Esophagus squamous epithelium (tissue), 5 donors: ENCODE results near the gene CNN1. TPM values are rescaled to one million over a fixed set of nuclear protein-coding genes. Genes with fewer than 3 reads are reported as not detected.

Experiments used
- DNase-seq: peaks from one replicate; lab custom pipeline; 2025; lab: John Stamatoyannopoulos, UW
- H3K27ac ChIP-seq, 4 donors: fragments of 200-600 bp; sonication (generic); one replicate each; pipeline ENCODE4 v1.5.1; 2016 to 2019; ENCODE audit warnings: mild to moderate bottlenecking in 1 of 4
- H3K27me3 ChIP-seq, 4 donors: fragments of 200-600 bp; sonication (generic); 1 replicate in 3 of 4; 2 replicates in 1 of 4; pipeline versions ENCODE4 v1.5.1 to v1.6.0; 2017 to 2021; ENCODE audit warnings: antibody characterized with exemption in 1 of 4
- H3K36me3 ChIP-seq, 3 donors: fragments of 200-600 bp; sonication (generic); one replicate each; pipeline ENCODE4 v1.5.1; 2016 to 2019
- H3K4me1 ChIP-seq, 3 donors: fragments of 200-600 bp; sonication (generic); one replicate each; pipeline ENCODE4 v1.5.1; 2017 to 2019
- H3K4me3 ChIP-seq, 4 donors: fragments of 200-600 bp; sonication (generic); 1 replicate in 3 of 4; 2 replicates in 1 of 4; pipeline ENCODE4 v1.5.1; 2016 to 2019; ENCODE audit warnings: mild to moderate bottlenecking in 2 of 4, moderate library complexity in 1 of 4
- H3K9me3 ChIP-seq, 3 donors: fragments of 200-600 bp; sonication (generic); one replicate each; pipeline ENCODE4 v1.5.1; 2016 to 2019
- CTCF ChIP-seq, 6 experiments: fragments of 450-650 bp in 4 of 6; fragments of 200-600 bp in 2 of 6; sonication (generic) in 2 of 6; IDR thresholded peaks; one replicate each; pipeline ENCODE4 v1.5.1; 2016 to 2019; ENCODE audit warnings: antibody characterized with exemption in 6 of 6, mild to moderate bottlenecking in 4 of 6, moderate library complexity in 4 of 6
- POLR2A ChIP-seq, 4 donors: fragments of 450-650 bp; IDR thresholded peaks; one replicate each; pipeline ENCODE4 v1.6.1; 2017; ENCODE audit warnings: antibody characterized with exemption in 4 of 4, mild to moderate bottlenecking in 4 of 4, moderate library complexity in 3 of 4
- WGBS, 2 donors: methylation state at CpG; one replicate each; pipeline ENCODE4 v1.1.5; 2018; 5-methylcytosine and 5-hydroxymethylcytosine counted together
- intact Hi-C: fragments of 100-400 bp; cut with DNase I; formaldehyde crosslinking; loops from one replicate; pipeline ENCODE4 v1.15.0; 2022
- total RNA-seq, 4 donors: library from RNA; depleted of rRNA; stranded (reverse); fragments of >200 nt; gene quantifications; one replicate each; pipeline ENCODE4 v1.1.0, GENCODE V29; 2016
- donor health status: DM: yes; HTN: yes; CAD: no.

The CNN1 gene
- total RNA-seq: 100 to 1,000 TPM in 1 of 4 donors, 10 to 100 TPM in 3; 20.4 to 437 (median 45.0) TPM

GRCh38 chr19:11538232-11539036 lies at the start of gene CNN1:
TSS of gene CNN1 (plus strand) at chr19:11538851. CDS start at chr19:11538928, 77 bp downstream.
- TF ChIP-seq POLR2A (IDR thresholded peaks at IDR 0.05) (peak in 2 of 4 donors; percentile 63 to 88), CTCF (IDR thresholded peaks at IDR 0.05) (no peak)
- WGBS, 2 donors: 19 to 50% methylated on average over 6 to 8 of the region's 21 CpGs
- intact Hi-C loops: no loop called here
- Histone ChIP-seq H3K4me1 (peaks cover 5 to 39% (median 18%) of the 10 kb centered on the region in 3 donors), H3K27me3 (peaks cover 0 to 27% (median 2%) of the 10 kb centered on the region in 4 donors), H3K9me3 (no peaks in the 10 kb centered on the region), H3K27ac (peak within 1 kb of the TSS; percentile 72 to 92 (median 88)), H3K4me3 (peak within 1 kb of the TSS; percentile 21 to 62 (median 46)), H3K36me3 (no peaks in the 10 kb centered on the region)
- no peak for DNase-seq

DNA sequence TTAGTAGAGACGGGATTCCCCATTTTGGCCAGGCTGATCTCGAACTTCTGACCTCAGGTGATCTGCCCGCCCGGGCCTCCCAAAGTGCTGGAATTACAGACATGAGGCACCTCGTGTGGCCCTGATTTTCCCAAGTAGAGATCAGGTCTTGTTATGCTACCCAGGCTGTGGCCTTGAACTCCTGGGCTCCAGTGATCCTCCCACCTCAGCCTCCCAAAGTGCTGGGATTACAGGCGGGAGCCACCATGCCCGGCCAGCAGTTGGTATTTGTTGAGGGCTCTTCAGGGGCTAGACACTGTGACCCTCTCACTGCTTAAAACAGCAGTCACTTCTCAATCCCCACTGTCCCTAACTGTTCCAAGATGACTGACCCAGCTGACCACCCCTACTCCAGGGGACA lies 49.3 kb upstream of the CNN1 start:
- Histone ChIP-seq H3K9me3 (no peaks in the 10 kb centered on the region), H3K27me3 (peaks cover 0 to 14% (median 0%) of the 10 kb centered on the region in 4 donors), H3K36me3 (peaks cover 0 to 88% (median 0%) of the 10 kb centered on the region in 3 donors), H3K27ac (no peak overlapping the region), H3K4me1 (no peaks in the 10 kb centered on the region), H3K4me3 (no peak overlapping the region)
- no peak for DNase-seq
- WGBS, 2 donors: 89 to 100% methylated on average over 5 to 6 of the region's 7 CpGs
- intact Hi-C loops: no loop called here
- TF ChIP-seq POLR2A (IDR thresholded peaks at IDR 0.05): no peak

GRCh38 chr19:11494634-11495285 lies 43.9 kb upstream of the CNN1 start:
- intact Hi-C loops: no loop called here
- Histone ChIP-seq H3K27me3 (no peaks in the 10 kb centered on the region), H3K4me3 (no peak overlapping the region), H3K4me1 (no peaks in the 10 kb centered on the region), H3K27ac (no peak overlapping the region), H3K36me3 (peaks cover 0 to 83% (median 8%) of the 10 kb centered on the region in 3 donors), H3K9me3 (no peaks in the 10 kb centered on the region)
- no peak for TF ChIP-seq CTCF (IDR thresholded peaks at IDR 0.05)
- no peak for TF ChIP-seq POLR2A (IDR thresholded peaks at IDR 0.05)
- DNase-seq: no peak
- WGBS, 2 donors: 95 to 100% methylated on average over 1 to 6 of the region's 27 CpGs

DNA sequence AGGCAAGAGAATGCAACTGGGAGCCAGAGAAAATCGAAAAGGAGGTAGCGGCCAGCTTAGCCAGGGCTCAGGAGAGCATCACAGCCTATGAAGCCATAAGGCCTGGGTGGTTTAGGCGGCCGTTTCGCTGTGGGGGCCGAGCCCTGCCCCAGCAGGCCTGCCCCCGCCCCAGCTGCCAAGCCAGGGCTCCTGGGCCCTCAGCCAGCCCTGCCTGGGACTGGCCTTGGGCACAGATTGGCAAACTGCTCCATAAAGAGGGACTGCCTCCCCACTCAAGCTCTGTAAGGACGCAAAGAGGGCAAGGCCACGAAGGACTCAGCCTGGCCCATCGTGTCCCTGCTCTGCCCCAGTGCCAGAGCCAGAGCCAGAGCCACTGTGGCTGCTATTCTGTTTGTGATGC lies 43.2 kb upstream of the CNN1 start:
- intact Hi-C loops: no loop called here
- H3K27ac ChIP-seq: no peak overlapping the region
- H3K36me3 ChIP-seq: peaks cover 0 to 76% (median 8%) of the 10 kb centered on the region in 3 donors
- DNase-seq: no peak
- no peaks in the 10 kb centered on the region for H3K27me3 ChIP-seq
- TF ChIP-seq POLR2A (IDR thresholded peaks at IDR 0.05): no peak
- TF ChIP-seq CTCF (IDR thresholded peaks at IDR 0.05): no peak
- no peaks in the 10 kb centered on the region for H3K4me1 ChIP-seq
- no peaks in the 10 kb centered on the region for H3K9me3 ChIP-seq
- no peak overlapping the region for H3K4me3 ChIP-seq
- WGBS, 2 donors: 78 to 81% methylated on average over 7 to 8 of the region's 10 CpGs

DNA sequence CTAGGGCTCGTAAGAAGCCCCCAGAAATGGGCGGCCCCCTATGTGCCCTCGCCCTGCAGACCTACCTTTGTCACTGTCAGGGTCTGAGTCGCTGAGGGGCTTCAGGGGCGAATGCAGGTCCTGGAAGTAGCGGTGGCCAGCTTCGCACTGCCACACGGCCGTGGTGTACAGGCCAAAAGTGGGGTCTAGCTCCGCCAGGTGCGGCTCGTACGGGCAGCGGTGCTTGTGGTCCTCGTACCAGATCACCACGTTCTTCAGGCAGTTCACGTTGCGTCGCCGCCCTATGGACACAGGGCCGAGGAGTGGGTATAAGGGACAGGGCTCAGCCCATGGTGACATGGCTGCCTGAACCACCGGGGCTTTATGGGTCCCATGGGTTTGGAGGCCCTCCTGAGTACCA lies 42.8 kb upstream of the CNN1 start:
- Histone ChIP-seq H3K4me1 (no peaks in the 10 kb centered on the region), H3K27me3 (no peaks in the 10 kb centered on the region), H3K4me3 (no peak overlapping the region), H3K9me3 (no peaks in the 10 kb centered on the region), H3K36me3 (peaks cover 0 to 72% (median 8%) of the 10 kb centered on the region in 3 donors), H3K27ac (no peak overlapping the region)
- TF ChIP-seq CTCF (IDR thresholded peaks at IDR 0.05) (no peak), POLR2A (IDR thresholded peaks at IDR 0.05) (no peak)
- intact Hi-C loops: no loop called here
- 80 to 96% methylated on average over 1 to 5 of the region's 22 CpGs for WGBS, 2 donors
- no peak for DNase-seq
